ENCODE measurements around the gene CYSLTR2.

The CYSLTR2 gene

DNA sequence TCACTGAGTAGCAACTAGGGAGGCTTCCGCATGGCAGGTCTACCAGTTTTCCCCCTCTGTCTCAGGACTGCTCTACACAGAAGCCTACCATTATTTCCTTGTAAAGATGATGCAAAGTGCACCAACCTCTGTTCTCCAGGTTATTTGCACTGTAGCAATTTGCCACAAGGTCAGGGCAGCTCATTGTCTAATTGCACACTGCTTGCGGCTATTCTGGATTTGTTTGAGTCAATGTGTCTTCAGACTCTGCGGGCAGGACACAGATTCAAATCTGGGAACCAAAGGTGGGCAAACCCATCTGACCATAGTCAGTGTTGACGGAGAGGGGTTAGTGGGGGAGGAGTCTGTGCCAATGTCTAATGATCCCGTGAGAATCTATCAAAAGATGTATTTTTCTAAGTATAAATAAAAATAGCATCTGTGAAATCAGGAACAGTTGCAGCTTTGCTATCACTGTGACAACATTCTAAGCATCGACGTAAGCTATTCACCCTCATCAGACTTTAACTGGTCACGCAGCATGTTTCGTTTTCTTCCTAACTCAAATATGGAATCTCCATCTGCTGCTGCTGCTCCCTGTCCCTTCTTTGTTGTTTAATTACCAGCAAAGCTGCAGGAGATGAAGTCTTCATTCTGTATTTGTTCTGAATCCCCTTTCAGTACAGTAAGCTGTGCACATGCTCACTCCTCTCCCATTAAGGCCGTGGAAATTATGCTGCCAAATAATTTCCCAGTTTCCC is 26.4 kb downstream of the CYSLTR2 start:
- DNase-seq (ENCODE audit: low read depth) = no peak
- no peak for TF ChIP-seq CTCF (conservative IDR thresholded peaks at IDR 0.05; ENCODE audit: control insufficient read depth, insufficient read depth, low read depth, low read length)
- H3K4me3 ChIP-seq (ENCODE audit: control insufficient read depth, low read depth, low read length) = no peak overlapping the region

DNA sequence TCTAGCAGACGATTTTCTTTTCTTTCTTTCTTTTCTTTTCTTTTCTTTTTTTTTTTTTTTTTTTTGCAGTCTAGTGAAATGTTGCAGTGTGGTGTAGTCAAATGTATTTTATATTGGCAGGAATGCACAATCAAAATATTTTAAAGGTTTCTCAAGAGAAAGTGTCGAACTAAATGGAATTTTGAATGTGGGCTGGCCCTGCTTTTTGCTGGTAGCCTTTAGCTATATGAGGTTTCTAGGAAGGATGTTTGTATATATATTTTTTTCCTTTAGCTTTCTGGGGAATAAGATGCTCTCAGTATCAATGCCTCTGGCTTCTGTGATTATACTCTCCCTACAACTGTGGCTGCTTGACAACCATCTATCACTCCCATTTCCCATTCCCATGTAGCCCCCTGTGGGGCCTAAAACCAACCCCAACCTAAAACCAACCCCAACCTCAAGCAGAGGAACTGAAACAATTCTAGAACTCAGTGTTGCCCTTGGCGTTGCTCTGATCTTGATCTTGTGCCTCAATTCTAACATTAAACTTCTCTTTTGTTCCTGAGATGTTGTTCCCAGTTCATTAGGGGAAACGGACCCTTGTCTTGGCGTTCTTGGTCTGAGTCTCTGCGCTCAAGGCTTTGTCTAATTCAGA is 27.1 kb downstream of the CYSLTR2 start:
- TF ChIP-seq CTCF (conservative IDR thresholded peaks at IDR 0.05; ENCODE audit: control insufficient read depth, insufficient read depth, low read depth, low read length) = no peak
- H3K4me3 ChIP-seq (ENCODE audit: control insufficient read depth, low read depth, low read length) = no peak overlapping the region
- DNase-seq (ENCODE audit: low read depth) = no peak

- DNase-seq (ENCODE audit: low read depth) = no peak
- H3K4me3 ChIP-seq (ENCODE audit: control insufficient read depth, low read depth, low read length) = no peak overlapping the region
- TF ChIP-seq CTCF (conservative IDR thresholded peaks at IDR 0.05; ENCODE audit: control insufficient read depth, insufficient read depth, low read depth, low read length) = no peak
These were observed 28.2 kb downstream of the CYSLTR2 start for GRCh38 chr13:48681905-48682304.

GRCh38 chr13:48682436-48682835 is 28.7 kb downstream of the CYSLTR2 start:
- no peak overlapping the region for H3K4me3 ChIP-seq (ENCODE audit: control insufficient read depth, low read depth, low read length)
- DNase-seq (ENCODE audit: low read depth) = no peak
- no peak for TF ChIP-seq CTCF (conservative IDR thresholded peaks at IDR 0.05; ENCODE audit: control insufficient read depth, insufficient read depth, low read depth, low read length)

GRCh38 chr13:48686636-48687210 is 33.0 kb downstream of the CYSLTR2 start:
- no peak overlapping the region for H3K4me3 ChIP-seq (ENCODE audit: control insufficient read depth, low read depth, low read length)
- TF ChIP-seq CTCF (conservative IDR thresholded peaks at IDR 0.05; ENCODE audit: control insufficient read depth, insufficient read depth, low read depth, low read length) = no peak
- no peak for DNase-seq (ENCODE audit: low read depth)

GRCh38 chr13:48687249-48687648 is 33.5 kb downstream of the CYSLTR2 start:
- no peak overlapping the region for H3K4me3 ChIP-seq (ENCODE audit: control insufficient read depth, low read depth, low read length)
- no peak for TF ChIP-seq CTCF (conservative IDR thresholded peaks at IDR 0.05; ENCODE audit: control insufficient read depth, insufficient read depth, low read depth, low read length)
- no peak for DNase-seq (ENCODE audit: low read depth)
